ENCODE results near the gene MAP2K7. TPM values are rescaled to one million over a fixed set of nuclear protein-coding genes. Genes with fewer than 3 reads are reported as not detected.
A peak's percentile ranks its signal among the peaks of the same experiment; 100 is the strongest.

MAP2K7 gene
- total RNA-seq, 1 donor from 2014 or later: 55.6 TPM

GRCh38 chr19:7872306-7873204, 31.1 kb upstream of the MAP2K7 start:
- peak overlapping the region; percentile 97 for H3K27ac Mint-ChIP-seq
- peaks cover 31% of the 10 kb centered on the region for H3K4me1 Mint-ChIP-seq
- no peak for DNase-seq (ENCODE audit: low spot score in 2 of 2, unreplicated experiment in 2 of 2)
- H3K36me3 Mint-ChIP-seq: no peaks in the 10 kb centered on the region
- H3K27me3 Mint-ChIP-seq (ENCODE audit: low read depth): peaks cover 46% of the 10 kb centered on the region
- H3K4me3 Mint-ChIP-seq: peak overlapping the region; percentile 64
- H3K9me3 Mint-ChIP-seq: no peaks in the 10 kb centered on the region
- TF ChIP-seq CTCF (IDR thresholded peaks at IDR 0.05; ENCODE audit: unreplicated experiment): no peak

GRCh38 chr19:7873304-7874075, 30.2 kb upstream of the MAP2K7 start:
- Mint-ChIP-seq H3K27ac (no peak overlapping the region), H3K4me3 (peak overlapping the region; percentile 85), H3K4me1 (peaks cover 31% of the 10 kb centered on the region), H3K9me3 (no peaks in the 10 kb centered on the region), H3K27me3 (ENCODE audit: low read depth) (peaks cover 42% of the 10 kb centered on the region), H3K36me3 (no peaks in the 10 kb centered on the region)
- TF ChIP-seq CTCF (IDR thresholded peaks at IDR 0.05; ENCODE audit: unreplicated experiment): no peak
- DNase-seq (ENCODE audit: low spot score in 2 of 2, unreplicated experiment in 2 of 2): no peak

GRCh38 chr19:7874076-7874896, 29.4 kb upstream of the MAP2K7 start, which contains the start of gene PRR36:
Gene PRR36, minus strand, starts transcription at chr19:7874390. Its CDS starts 701 bp downstream, at chr19:7873689.
- Mint-ChIP-seq H3K27ac (peak within 1 kb of the TSS; percentile 81), H3K4me3 (peak within 1 kb of the TSS; percentile 85), H3K9me3 (no peaks in the 10 kb centered on the region), H3K27me3 (ENCODE audit: low read depth) (peaks cover 37% of the 10 kb centered on the region), H3K36me3 (no peaks in the 10 kb centered on the region), H3K4me1 (peaks cover 31% of the 10 kb centered on the region)
- peak in 1 of 2 experiments; percentile 83 for DNase-seq (ENCODE audit: low spot score in 2 of 2, unreplicated experiment in 2 of 2)
- TF ChIP-seq CTCF (IDR thresholded peaks at IDR 0.05; ENCODE audit: unreplicated experiment): no peak

GRCh38 chr19:7874897-7875273, 28.8 kb upstream of the MAP2K7 start:
- TF ChIP-seq CTCF (IDR thresholded peaks at IDR 0.05; ENCODE audit: unreplicated experiment): no peak
- Mint-ChIP-seq H3K27ac (peak overlapping the region; percentile 81), H3K27me3 (ENCODE audit: low read depth) (peaks cover 37% of the 10 kb centered on the region), H3K36me3 (no peaks in the 10 kb centered on the region), H3K4me1 (peaks cover 30% of the 10 kb centered on the region), H3K9me3 (no peaks in the 10 kb centered on the region), H3K4me3 (peak overlapping the region; percentile 79)
- no peak for DNase-seq (ENCODE audit: low spot score in 2 of 2, unreplicated experiment in 2 of 2)

GRCh38 chr19:7877249-7877836, 26.3 kb upstream of the MAP2K7 start:
- Mint-ChIP-seq H3K27ac (peak overlapping the region; percentile 5), H3K27me3 (ENCODE audit: low read depth) (peaks cover 26% of the 10 kb centered on the region), H3K36me3 (no peaks in the 10 kb centered on the region), H3K9me3 (no peaks in the 10 kb centered on the region), H3K4me1 (peaks cover 13% of the 10 kb centered on the region), H3K4me3 (no peak overlapping the region)
- DNase-seq (ENCODE audit: low spot score in 2 of 2, unreplicated experiment in 2 of 2): no peak
- TF ChIP-seq CTCF (IDR thresholded peaks at IDR 0.05; ENCODE audit: unreplicated experiment): no peak

Data from mesothelial cell of epicardium (in vitro differentiated cells).